ENCODE results near the gene PTK6. TPM values are rescaled to one million over a fixed set of nuclear protein-coding genes. Genes with fewer than 3 reads are reported as not detected.

The PTK6 gene
- total RNA-seq, 1 donor from 2014 or later = 2.1 TPM

GRCh38 chr20:63545814-63546213, 8.6 kb upstream of the PTK6 start:
- DNase-seq (ENCODE audit: low read depth) = no peak

GRCh38 chr20:63544958-63545516, 7.9 kb upstream of the PTK6 start:
- no peak for DNase-seq (ENCODE audit: low read depth)

- DNase-seq (ENCODE audit: low read depth) = no peak
These were observed 7.2 kb upstream of the PTK6 start for GRCh38 chr20:63544241-63544957.

- DNase-seq (ENCODE audit: low read depth) = no peak
These were observed 6.6 kb upstream of the PTK6 start for GRCh38 chr20:63543733-63544132.

GRCh38 chr20:63543131-63543530, 6.0 kb upstream of the PTK6 start:
- DNase-seq (ENCODE audit: low read depth) = no peak

- no peak for DNase-seq (ENCODE audit: low read depth)
These were observed 5.5 kb upstream of the PTK6 start for GRCh38 chr20:63542696-63543095.

GRCh38 chr20:63542031-63542559, 4.9 kb upstream of the PTK6 start:
- no peak for DNase-seq (ENCODE audit: low read depth)

- no peak for DNase-seq (ENCODE audit: low read depth)
These were observed 4.2 kb upstream of the PTK6 start for GRCh38 chr20:63541371-63541770.

- no peak for DNase-seq (ENCODE audit: low read depth)
These were observed 3.4 kb upstream of the PTK6 start for GRCh38 chr20:63540417-63541186.

- no peak for DNase-seq (ENCODE audit: low read depth)
These were observed 2.5 kb upstream of the PTK6 start for GRCh38 chr20:63539441-63540370.

GRCh38 chr20:63539092-63539430, 1.9 kb upstream of the PTK6 start:
- no peak for DNase-seq (ENCODE audit: low read depth)

- DNase-seq (ENCODE audit: low read depth) = no peak
These were observed 1.3 kb upstream of the PTK6 start for GRCh38 chr20:63538204-63539091.

GRCh38 chr20:63537525-63538203, 488 bp upstream of the PTK6 start:
- peak; percentile 98 for DNase-seq (ENCODE audit: low read depth)

- DNase-seq (ENCODE audit: low read depth) = peak; percentile 97
These were observed 767 bp downstream of the PTK6 start for GRCh38 chr20:63536241-63536977.

GRCh38 chr20:63534831-63535651, 2.1 kb downstream of the PTK6 start:
- DNase-seq (ENCODE audit: low read depth) = peak; percentile 41

GRCh38 chr20:63534427-63534830, 2.7 kb downstream of the PTK6 start:
- DNase-seq (ENCODE audit: low read depth) = no peak

GRCh38 chr20:63533871-63534393, 3.2 kb downstream of the PTK6 start:
- DNase-seq (ENCODE audit: low read depth) = no peak

GRCh38 chr20:63533388-63533787, 3.8 kb downstream of the PTK6 start:
- DNase-seq (ENCODE audit: low read depth) = no peak
